SKM-1 treated with dmso at 0.1 percent for 144 hours (cell line): ENCODE data around the gene CBR4.

Experiments used
- DNase-seq: peaks from one replicate; lab custom pipeline; 2025; ENCODE audit not compliant: unreplicated experiment; lab: John Stamatoyannopoulos, UW

CBR4 gene

DNA sequence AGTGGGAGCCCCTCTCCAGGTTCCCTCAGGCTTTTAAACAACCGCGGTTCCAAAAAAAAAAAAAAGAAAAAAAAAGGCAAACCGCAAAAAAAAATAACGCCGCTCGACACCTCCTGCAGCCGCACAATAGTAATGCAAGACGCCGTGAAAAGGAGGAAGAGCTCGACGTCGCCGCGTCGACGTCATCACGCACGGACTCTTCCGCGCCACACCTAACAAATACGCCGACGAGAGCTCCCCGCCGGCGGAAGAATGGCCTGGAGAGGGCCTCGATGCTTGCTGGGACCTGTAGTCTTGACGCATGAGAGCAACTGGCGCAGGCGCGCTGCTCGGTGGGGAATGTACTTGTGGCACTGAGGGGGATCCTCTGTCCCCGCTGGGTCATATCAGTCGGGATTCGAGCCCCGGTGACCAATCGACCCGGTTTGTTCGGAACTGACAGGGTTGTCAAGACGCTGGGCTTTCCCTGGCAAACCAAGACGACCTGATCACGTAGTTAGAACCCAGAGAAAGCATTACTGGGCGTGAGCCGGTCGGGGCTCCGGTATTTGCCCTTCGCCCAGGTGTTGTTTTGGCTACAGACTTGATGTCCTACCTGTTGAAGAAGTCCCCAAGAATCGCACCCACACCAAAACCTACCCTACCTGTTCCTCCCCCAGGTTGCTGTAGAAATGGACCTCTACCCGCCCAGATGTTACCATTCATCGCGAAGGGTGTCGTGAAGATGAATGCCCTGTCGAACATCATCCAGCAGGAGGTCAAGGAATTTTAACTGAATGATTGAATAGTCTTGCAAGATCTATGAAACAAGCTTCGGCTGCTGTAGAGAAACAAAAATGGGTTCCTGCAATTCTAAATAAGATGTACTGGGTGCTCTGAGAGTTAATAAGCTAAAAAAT, at the start of gene CBR4:
Gene CBR4, minus strand, starts transcription at position 131 of the 899 bp plus-strand sequence. CDS start 166 bp downstream, outside the sequence.
- peak; percentile 98 for DNase-seq

- DNase-seq: no peak
Measured at GRCh38 chr4:169059306-169060211, 49.5 kb upstream of the CBR4 start.

DNA sequence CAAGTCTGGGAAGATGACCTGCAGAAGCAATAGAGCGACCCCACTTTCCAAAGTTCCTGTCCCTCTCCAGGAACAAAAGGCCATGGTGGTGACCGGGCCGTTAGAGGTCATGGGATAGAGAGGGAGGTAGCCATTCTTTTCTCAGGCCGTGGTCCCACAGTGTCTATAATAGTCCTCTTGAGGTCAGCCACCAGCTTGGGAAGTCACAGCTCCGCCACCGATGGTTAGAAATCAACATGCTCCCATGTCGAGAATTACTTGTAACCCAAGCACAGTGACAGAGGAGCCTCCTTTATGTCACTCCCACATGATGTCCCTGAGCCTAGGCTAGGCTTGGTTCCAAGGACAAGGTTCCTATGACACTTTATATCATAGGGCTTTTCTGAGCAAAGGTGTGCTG, 48.3 kb upstream of the CBR4 start:
- DNase-seq: no peak

- no peak for DNase-seq
Measured at GRCh38 chr4:169054879-169055278, 44.8 kb upstream of the CBR4 start.

- no peak for DNase-seq
Measured at GRCh38 chr4:169052594-169052945, 42.5 kb upstream of the CBR4 start.

DNA sequence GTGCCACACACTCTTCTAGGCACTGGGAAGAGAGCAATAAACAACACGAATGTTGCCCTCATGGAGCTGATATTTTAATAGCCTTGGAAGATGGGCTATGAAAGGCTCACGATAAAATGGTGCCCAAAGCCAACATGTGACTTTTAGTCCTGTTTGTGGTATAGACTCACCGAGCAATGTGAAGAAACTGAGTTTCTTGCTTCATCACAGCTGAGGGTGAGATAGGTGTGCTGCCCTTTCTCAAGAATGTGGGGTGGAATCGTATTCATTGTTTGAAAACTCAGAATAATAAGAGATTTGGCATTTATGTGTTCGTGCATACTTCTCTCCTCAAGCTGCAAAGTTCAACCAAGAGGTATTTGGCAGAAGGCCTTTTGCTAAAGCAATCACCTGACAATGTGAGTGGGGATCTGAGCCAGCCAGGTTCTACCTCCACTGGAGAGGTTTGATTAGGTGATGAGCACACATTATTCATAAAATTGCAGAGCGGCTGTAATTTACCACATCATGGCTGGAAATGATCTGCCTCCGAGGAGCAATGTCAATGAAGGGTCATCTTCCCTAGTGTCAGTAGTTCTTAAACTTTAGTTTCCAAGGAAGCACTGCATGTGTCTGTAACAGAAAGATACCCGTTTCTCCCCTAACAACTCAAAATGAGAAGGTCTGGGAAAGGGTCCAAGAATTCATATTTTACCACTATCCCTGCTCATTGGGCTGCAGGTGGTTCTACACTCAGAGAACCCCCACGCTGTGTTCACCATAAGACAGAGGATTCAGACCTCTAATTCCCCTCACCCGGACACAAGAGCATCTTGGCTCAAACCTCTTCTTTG, 41.9 kb upstream of the CBR4 start:
- no peak for DNase-seq

DNA sequence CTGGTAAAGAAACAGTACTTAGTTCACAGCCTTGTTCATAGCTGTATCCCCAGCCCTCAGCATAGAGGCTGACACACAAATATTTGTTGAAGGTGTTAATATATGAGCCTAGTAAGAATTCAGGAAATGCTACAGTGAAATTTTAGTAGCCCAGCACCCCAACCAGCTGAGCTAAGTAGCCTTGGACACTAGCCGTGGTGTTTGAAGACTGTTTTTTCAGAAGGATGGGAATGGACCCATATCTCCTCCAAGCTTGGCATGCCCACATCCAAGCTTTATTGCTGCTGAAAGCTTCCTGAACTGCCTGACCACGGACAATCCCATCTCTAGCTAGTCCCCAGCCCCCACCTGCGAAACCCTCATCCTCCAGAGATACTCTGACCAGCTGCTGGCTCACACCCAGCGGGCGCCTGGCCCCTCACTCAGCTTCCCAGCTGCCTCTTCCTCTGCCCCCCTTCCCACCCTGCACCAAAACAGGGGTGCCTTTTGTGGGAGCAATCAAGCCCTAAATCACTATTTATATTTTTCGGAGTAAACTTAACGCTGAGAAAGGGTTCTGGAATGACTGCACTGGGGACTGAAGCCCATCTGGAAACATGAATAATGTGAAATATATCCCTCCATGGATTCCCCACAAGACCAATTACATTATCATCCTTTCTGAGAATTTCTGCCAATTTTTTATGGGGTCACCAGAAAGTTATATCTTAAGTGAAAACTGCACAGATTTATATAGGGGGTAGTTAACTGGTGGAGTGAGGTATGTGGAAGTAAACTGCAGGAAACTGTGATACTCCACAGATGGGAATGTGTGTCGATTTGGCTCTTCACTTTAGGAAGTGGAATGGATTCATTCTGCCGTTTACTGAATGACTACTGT, 41.1 kb upstream of the CBR4 start:
- DNase-seq: no peak

GRCh38 chr4:169050284-169050683, 40.2 kb upstream of the CBR4 start:
- no peak for DNase-seq

- no peak for DNase-seq
Measured at GRCh38 chr4:169048868-169049414, 38.9 kb upstream of the CBR4 start.

GRCh38 chr4:169047956-169048355, 37.9 kb upstream of the CBR4 start:
- no peak for DNase-seq

GRCh38 chr4:169045862-169046584, 36.0 kb upstream of the CBR4 start:
- DNase-seq: no peak

DNA sequence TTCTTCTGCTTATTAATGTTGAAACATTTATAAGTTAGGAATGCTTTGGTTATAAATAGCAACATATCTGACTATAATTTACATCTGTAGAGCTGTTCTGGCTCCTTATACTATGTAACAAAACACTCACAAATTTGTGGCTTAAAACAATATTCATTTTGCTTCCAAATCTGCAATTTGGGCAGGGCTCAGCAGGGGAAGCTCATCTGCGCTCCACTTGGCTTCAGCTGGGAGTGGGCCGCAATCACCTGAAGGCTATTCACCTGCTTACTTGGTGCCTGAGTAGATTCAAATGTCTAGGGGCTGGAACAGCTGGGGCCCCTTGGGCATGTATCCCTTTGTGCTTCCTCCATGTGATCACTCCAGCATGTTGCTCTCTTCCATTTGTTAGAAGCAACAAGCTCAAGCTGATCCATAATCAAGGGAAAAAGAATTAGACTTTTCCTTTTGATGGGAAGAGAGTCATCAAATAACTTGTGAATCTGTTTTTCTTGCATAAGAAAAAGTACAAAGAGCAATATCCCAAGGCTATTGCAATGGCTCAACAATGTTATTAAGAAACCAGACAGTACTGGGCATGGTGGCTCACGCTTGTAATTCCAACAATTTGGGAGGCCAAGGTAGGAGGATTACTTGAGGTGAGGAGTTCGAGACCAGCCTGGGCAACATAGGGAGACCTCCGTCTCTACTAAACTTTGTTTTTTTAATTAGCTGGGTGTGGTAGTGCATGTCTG, 34.8 kb upstream of the CBR4 start:
- no peak for DNase-seq

GRCh38 chr4:169042608-169043007, 32.6 kb upstream of the CBR4 start:
- no peak for DNase-seq

GRCh38 chr4:169040559-169041261, 30.7 kb upstream of the CBR4 start:
- DNase-seq: no peak

GRCh38 chr4:169039251-169039954, 29.3 kb upstream of the CBR4 start:
- no peak for DNase-seq

DNA sequence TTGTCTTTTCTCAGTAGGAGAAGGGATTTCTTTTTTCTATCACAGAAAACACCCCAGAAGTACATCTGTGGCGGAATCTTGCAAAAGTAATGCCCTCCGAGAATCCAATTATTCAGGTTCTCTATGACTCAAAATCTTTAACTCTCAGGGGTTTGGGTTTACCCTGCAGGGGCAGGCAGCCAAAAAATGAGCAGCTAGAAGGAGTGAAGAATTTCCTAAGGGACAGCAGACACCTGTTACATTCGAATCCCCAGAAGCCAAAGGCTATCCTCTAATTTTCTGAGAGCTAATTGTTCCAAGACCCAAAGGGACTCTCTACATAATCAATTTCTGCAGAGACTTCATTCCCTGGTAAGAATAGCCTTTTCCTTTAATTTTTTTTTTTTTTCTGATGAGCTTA, 27.5 kb upstream of the CBR4 start:
- DNase-seq: no peak
